HG02938 (cell line): ENCODE data around the gene IFNG.

Experiments
- ATAC-seq: cut with Tn5 transposase; IDR thresholded peaks from one replicate; pipeline ENCODE4 v1.9.1; 2021; ENCODE audit warnings: mild to moderate bottlenecking, moderate library complexity; ENCODE audit not compliant: unreplicated experiment

IFNG gene

DNA sequence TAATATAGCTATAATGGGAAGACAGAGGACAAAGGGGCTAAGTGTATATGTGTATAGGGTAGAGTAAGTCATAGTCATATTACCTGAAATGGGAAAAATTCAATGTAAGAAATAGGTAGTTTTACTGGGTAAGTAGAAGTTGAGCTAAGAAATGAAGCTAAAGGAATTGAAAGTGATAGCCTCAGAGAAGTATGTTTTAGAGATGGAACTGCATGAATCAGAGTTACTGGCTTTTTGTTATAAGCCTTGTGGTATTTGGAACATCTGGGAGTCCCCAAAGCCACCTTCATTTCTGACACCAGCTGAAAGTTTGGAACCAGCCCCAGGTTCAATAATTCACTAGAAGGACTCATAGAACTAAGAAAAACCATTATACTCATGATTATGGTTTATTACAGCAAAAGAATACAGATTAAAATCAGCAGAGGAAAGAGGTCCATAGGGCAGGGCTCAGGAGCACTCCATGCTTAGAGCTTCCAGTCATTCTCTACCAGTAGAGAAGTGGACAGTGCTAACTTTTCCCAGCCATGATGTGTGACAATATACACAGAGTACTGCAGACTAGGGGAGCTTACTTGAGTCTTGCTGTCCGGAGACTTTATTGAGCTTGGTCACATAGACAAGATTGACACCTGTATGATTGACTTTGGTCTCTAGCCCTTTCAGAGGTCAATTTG lies 9.8 kb upstream of the IFNG start:
- ATAC-seq, result no peak

DNA sequence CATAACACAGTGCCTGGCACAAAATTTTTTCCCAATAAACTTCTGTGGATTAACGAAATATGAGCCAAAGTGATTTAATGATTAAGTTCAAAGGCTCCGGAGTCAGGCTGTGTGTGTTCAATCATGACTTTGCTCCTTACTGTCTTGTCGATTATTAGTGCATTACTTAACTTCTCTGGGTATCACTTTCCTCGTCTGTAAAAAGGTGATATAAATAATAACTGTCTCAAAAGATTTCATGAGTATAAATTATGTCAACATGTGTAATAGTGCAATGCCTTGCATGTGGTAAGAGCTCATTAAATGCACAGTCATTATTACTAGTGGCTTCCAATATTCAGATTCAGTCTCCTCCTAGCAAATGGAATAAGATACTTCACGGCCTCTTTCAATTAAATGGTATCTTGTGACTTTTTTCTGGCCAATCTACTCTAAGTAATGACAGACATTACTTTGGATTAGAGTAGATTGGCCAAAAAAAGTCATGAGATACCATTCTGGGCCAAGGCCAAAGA lies 6.8 kb upstream of the IFNG start:
- no peak for ATAC-seq

DNA sequence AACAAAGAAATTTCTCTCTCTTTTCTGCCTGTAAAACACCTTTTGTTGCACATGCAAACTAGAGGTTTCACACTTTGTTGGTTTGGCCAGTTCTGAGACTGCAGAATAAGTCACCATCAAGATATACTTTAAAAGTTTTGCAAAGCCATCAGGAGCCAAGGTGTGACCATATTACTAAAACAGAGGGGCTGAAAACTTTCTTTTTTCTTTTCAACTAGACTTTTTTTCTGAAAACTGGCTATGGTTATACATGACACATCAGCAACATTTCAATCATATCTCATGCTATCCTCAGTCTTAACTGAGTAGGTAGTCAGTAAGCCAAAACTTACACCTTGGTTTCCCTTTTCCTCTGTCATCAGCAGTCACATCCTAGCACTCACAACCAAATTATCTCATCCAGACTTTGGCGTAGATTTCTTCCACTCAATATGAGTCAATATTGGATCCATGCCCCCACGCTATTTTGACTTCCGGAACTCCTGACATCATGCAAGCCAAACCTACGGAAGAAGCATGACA lies 4.1 kb upstream of the IFNG start:
- peak; percentile 68 for ATAC-seq

DNA sequence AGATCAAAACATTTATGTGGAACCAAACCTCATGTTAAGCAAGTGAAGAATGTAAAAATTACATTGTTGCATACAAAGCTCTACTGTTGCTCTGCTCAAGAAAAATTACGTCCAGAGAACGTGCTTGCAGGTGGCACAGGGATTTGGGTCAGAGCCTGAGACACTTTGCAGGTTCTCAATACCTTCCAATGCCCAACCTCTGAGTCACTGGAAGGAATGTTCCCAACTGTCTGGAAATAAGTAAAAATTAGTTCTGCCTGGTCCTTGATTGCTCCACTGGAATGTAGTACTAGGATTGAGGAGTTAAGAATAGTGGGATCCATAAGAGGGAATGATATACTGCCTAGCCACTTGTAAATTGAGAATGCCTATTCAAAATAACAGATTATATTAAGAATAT lies 2.8 kb upstream of the IFNG start:
- ATAC-seq, result no peak

DNA sequence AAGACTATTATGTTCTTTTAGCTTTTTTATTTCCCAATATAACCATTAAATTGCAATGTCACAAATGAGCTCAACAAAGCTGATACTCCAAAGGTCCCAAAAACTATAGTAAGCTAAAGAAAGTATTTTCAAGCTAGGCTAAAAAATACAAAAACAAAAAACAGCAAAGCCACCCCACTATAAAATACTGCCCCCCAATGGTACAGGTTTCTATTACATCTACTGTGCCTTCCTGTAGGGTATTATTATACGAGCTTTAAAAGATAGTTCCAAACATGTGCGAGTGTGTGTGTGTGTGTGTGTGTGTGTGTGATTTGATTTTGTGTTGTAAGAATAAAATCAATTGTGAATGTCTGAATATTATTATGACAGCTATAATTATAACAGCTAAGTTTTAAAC lies 1.1 kb downstream of the IFNG start:
- ATAC-seq, result no peak

DNA sequence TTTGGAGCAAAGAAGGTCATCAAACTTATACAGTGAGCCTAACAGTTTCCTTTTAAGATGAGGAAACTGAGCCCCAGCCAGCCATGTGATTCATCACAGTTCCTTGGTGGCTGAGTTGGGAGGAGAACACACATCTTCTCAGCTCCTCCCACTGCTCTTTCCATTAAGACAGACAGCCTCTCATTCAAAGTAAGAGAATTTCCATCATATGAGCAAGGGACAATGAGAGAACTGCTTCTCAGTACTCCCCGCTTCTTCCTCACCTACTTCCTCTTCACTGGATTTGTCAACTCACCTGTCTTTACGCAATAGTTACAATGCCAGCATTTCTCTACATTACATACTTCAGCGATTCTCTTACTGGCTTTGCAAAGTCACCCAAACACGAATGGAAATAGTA lies 2.2 kb downstream of the IFNG start:
- ATAC-seq, result no peak

DNA sequence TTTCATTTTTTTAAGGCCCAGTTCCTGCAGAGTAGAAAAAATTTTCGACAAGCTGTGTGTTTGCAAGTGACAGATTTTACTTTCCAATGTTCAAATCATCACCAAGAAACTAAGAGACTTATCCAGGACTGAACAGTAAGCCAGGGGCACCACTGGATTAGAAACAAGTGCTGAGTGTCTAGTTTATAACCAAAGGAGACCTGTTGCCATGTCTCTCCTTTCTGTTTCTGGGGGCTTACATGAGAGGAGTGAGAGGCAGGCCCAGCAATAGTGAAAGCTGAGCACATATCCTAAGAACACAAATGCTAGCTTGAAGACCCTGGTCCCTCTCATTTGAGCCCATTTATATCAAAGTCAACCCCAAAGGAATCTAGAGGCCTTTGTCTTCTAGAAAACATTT lies 2.9 kb downstream of the IFNG start:
- ATAC-seq, result no peak

DNA sequence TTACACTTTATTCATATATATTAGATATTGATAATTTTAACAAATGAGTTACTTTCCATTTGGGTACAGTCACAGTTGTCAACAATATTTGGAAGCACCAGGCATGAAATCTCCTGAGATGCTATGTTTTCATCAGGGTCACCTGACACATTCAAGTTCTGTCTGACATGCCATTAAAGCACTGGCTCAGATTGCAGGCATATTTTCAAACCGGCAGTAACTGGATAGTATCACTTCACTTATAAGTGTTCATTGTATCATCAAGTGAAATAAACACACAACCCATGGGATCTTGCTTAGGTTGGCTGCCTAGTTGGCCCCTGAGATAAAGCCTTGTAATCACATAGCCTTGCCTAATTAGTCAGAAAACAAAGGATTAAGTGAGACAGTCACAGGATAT lies 4.8 kb downstream of the IFNG start:
- no peak for ATAC-seq

DNA sequence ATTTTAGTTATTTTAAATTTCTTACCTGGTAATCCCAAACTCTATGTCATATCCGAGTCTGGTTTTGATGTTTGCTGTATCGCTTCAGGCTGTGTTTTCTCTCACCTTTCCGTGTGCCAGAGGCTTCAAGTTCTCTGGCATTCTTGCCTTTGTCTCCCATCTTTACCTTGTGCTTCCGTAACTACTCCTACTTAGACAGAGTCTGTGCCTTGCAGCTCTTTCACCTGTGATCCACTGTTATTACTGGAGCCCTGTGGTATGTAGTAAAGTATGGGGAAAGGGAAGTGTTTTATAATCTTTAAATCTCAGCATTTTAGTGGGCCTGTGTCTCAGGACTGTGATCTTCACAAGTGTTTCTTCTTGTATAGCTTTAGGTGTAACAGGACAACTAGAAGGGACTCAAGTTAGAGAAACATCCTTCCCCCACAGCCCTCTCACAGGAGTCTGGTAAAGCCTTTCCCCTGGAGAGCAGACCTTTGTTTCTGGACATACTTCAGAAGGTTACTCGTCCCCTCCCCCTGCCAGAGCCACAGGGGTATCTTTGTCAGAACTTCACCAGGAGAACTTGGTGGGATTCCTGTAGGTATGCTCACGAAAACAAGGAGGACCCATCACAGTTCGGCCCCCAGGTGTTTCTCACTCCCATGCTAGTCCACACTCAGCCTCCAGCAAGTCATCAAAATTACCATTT lies 11.1 kb downstream of the IFNG start:
- ATAC-seq, result no peak

DNA sequence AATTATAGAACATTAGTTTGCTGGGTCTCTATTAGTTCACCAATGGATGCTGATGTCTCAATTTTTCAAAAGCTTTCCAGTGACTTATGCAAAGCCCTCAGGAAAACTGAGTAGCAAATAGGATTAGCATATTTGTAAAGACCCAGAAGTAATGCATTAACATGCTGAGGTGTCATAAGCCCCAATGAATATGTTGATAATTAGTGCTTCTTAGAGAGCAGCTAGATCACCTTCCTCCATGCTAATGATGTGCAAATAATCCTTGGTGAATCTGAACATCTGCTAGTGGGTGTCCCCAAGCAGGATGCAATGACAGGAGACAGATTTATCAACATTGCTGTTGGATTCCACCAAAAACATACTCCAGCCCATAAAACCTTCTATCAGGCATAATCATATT lies 19.0 kb downstream of the IFNG start:
- ATAC-seq, result no peak

DNA sequence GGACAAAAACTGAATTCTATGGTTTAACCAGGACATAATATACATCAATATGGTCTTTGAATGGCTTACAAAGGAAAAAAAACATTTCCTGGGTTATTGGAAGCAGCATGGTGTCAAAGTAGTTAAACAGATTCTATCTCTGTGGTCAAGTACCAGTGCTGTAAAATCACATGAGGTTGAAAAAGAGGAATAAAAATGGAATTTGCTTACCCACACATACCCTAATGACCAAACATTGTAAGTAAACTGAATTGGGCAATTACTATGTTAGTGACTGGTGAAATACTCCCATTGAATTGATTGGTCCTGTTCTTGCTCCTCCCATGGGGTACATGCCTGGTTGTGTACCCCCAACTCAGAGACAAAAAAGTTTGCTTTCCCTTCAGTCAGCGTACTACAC lies 19.6 kb downstream of the IFNG start:
- ATAC-seq, result no peak

DNA sequence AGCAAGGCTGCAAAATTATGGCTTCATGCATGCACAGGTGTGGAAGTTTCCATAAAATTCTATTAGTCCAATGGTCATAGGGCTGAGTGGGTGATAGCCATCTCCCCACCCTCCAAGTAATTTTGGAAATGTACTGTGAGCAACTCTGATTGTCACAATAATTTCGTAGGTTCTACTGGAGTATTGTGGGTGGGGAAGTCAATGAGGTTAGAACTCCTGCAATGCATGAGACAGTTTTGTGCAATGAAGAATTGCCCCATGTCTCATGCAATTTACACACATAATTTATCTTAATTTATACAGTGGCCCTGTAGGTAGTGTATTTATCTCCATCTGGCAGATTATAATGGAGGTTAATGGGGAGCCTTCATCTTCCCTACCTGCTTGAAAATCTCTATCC lies 20.5 kb downstream of the IFNG start:
- ATAC-seq, result no peak

DNA sequence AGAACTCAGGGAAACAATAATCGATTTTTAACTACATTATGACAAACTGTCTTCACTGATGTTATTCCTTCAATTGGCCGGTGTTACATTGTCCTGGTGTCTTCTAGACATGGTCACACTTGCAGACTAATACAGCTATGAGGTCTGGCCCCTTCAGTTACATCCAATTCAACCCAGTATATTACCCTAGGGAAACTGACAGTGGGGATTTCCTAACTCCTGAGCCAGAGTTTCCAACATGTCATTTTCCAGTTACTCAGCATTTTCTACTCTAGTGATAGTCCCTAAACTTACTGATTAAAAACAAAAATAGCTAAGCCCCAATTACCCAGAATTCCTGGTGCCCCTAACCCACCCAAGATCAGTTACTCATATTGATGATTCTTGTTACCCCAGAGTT lies 21.1 kb downstream of the IFNG start:
- no peak for ATAC-seq

DNA sequence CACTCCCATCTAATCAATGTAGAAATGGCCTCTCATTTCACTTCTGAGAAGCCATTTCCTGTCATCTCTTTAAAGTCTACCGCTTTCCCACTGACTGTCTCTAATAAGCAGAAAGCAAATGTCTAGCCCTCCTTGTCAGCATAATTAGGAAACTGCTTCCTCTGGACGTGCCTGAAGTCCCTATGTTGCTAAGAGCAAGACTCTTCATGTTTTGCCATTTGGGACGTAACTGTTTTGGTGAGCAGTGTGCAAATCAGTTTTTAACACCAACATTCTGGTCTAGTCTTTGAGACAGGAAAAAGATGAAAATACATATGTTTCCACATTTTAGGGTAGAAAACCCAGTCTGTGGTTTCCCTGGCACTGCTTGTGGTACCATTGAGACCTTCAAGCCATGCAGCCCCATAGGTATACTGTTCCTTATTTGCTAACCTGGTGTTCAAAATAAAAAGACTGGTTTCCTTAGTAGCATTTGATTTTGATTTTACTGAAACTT lies 22.2 kb downstream of the IFNG start:
- no peak for ATAC-seq

DNA sequence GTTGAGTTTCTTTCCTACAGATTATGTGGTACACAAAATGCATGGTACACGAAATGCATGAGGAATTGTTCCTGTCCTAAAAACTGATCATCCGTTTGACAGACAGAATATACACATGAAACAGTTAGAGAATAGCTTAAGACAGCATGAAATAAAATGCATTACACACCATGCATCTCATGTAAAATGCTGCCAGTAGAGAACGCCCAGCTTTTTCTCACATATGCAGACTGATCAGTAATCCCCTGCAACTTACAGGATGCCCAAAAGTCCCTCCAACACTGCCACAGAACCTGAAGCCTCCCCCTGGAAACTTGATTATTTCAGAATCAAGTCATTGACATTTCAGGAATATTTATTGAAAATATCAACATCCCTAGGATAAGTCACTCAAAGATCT lies 24.0 kb downstream of the IFNG start:
- no peak for ATAC-seq

DNA sequence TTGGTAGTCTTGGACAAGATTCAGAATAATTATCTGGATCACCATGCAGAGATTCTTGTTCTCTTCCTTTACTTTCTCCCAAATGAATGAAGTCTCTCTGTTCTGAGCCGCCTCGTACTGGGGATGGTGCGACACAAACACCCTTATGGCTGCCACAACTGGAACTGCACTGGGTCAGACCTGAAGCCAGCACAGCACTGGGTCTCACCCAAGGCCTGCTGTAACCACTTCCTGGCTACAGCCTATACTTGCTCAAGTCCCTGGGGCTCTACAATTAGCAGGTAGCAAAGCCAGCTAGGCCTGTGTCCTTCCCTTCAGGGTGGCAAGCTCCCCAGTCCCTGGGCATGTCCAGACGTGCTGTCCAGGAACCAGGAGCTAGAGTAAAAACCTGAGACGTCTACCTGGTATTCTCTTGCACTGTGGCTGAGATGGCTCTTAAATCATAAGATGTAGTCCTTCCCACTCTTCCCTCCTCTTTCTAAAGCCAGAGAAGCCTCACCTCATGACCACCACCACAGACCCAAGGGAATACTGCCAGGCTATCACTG lies 27.6 kb downstream of the IFNG start:
- no peak for ATAC-seq

DNA sequence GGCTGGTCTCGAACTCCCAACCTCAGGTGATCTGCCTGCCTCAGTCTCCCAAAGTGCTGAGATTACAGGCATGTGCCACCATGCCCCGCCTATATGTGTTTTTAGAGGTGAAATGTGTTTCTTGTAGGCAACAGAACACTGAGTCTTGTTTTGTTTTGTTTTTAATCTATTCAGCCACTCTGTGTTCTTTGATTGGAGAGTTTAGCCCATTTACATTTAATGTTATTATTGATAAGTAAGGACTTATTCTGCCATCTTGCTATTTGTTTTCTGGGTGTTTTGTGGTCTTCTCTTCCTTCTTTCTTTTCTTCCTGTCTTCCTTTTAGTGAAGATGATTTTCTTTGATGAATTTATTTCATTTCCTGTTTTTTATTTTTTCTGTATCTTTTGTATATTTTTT lies 29.6 kb downstream of the IFNG start:
- no peak for ATAC-seq

DNA sequence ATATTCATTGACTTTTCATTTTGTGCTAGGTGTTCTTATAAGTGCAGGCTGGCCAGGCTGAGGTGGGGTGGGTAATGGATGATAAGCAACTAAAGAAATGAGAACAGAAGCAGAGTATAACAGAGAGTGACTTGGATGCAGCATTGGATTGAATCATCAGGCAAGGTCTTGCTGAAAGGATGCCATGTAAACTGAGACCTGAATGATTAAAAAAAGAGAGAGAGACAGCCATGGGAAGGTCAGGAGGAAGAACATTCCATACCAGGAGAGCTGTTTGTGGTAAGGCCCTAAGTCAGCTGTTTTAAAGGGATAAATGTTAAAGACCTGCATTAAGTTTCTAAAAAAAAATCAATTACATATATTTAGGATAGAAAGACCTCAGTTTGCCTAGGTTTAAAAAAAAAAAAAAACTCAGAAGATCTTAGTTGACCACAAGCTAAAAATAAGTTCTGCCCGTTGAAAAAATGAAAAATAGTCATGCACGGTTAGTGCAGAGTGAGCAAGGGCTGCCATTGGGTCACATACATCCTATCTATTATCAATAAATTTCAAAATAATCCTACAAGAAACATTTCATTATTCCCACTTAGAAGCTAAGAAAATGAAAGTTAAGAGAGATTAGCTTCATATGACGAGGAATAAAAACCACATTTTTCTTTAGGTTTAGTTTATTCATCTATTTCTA lies 37.2 kb downstream of the IFNG start:
- no peak for ATAC-seq

DNA sequence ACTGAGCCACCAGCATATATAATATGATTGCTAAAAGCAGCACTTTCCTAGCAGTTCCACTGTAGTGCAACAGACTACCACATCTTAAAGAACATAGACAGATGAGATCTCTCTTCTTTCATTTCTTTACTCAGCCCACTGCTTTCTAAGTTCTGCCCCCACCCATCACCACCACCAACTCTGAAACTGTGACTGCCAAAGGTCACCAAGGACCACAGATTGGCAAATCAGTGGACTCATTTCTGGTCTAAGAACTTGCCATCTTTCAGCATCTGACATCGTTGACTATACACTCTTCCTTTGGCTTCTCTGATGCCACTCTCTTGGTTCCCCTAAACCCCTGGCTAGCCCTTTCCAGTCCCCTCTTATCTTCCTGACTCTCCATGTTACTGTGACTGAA lies 38.4 kb downstream of the IFNG start:
- ATAC-seq, result no peak

DNA sequence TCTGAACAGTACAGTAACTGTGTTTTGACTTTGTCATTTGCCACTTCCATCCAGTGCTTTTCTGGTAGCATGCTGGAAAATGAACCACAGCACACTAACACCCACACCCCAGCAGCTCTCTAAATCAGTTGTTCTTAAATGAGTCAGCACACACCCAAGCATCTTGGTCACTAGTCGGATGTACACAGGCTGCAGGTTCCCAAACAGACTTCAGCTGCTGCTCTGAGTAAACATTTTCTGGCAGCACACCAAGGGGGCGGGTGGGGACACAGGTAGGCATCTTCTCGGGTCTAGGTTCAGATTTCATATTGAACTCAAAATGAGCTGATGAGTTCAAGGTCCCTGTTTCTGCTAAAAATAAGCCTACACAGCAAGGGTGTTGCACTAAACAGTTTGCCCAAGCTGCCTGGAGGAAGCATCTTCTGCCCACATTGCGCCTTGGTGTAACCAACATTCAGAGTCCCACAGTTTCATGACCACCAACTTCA lies 39.8 kb downstream of the IFNG start:
- peak; percentile 92 for ATAC-seq

DNA sequence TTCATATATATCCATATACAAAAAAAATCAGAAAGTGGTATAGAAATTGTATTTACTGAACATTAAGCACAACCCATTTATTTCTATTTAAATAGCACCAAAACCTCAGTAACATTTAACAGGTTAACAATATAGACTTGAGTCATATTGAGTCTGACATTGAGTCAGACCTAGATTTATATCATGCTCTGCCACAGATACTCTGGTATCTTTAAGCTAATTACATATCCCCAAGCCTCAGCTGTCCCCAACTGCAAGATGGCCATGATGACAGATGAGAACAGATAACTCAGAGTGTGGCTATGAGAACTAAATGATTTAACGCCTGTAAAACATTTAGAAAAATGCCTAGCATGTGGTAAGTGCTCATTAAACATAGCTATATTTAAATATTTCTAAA lies 40.3 kb downstream of the IFNG start:
- peak; percentile 79 for ATAC-seq
